Left ventricle myocardium superior (tissue), 1 donor: ENCODE data around the gene SCN2B. TPM values are rescaled to one million over a fixed set of nuclear protein-coding genes. Genes with fewer than 3 reads are reported as not detected.
"Not testable (repeated sequence)": the region's sequence is repeated elsewhere in the genome, so short reads cannot be mapped to it uniquely, and the experiment has no call there.

Experiments
- ATAC-seq: fragments of 200-7000 bp; cut with Tn5 transposase; one replicate; pipeline ENCODE4 v1.9.1; 2020; ENCODE audit warnings: mild to moderate bottlenecking, moderate library complexity
- DNase-seq: peaks from one replicate; pipeline ENCODE4 v3.0.0-alpha.2; 2020
- intact Hi-C: fragments of 100-400 bp; cut with micrococcal nuclease; formaldehyde crosslinking; loops from one replicate; pipeline ENCODE4 v1.11.0; 2022
- total RNA-seq: library from RNA; stranded (reverse); fragmentation: NEBNext Ultra II Directional; extraction: Animal tissue kit (Norgen Biotek cat#: 25700); gene quantifications from one replicate; pipeline ENCODE4 v1.2.1, GENCODE V29; 2021
- donor health status: DM: no; HTN: yes; CAD: no; lungs with severe emphysema.

SCN2B gene
- total RNA-seq, 1 donor from 2014 or later: 19.6 TPM

DNA sequence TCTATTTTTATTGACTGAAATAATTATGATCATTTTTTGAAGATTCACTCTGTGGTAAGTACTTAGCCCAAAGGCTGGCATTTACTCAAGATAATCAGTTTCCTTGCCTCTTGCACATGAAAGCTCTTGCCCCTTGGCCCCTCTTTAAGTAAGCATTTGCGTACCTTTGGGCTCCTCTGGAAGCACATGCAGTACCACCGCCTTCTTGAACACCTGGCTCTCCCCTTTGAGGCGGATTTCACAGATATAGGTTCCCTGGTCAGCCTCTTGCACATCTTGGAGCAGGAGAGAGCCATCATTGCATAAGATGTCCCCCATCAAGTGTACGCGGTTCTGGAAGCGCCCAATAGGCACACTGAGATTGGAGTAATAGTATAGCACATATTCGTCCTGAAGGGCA, 33.9 kb upstream of the SCN2B start:
- ATAC-seq: no peak
- intact Hi-C loops: no loop called here
- DNase-seq: no peak

DNA sequence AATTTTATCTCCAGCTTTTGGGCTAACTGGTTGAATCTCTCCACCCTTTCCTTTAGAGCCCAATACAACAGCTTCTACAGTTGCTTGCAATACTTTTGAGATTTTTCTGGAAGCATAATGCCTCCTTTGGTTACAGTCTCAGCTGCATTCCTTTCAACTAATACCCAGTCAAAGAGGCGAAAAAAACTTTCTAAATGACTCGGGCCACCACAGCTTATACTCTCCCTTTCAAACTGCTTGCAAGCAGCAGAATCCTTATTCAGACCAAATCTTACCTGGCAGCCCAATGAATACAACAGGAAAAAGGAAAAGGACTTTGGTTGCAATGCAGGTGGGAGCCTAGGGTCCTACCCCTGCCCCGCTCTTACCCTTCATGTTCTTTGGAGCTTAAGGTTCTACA, 32.6 kb upstream of the SCN2B start:
- intact Hi-C loops: loop anchor here (10.0 kb wide), 1 partner anchor 136 kb away; the partner anchor contains the start of genes CD3D and CD3G
- ATAC-seq: no peak
- DNase-seq: no peak

DNA sequence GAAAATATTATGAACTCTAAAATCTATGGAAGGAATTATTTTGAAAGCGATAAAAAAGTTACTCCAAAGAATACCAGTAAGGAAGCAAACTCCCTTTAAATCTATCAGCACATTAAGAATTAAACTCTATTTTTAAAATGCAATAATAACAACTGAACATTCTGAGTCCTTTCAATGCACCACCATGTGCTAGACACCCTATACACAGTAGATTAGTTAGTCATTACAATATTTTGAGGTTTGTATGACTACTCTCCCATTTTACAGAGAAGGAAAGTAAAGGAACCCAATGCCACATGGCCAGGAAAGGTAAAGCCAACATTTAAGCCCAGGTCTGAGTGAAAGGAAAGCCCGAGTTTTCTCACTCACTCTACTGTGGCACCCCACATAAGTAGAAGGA, 30.6 kb upstream of the SCN2B start:
- intact Hi-C loops: loop anchor here (10.0 kb wide), 1 partner anchor 138 kb away; the partner anchor contains the start of genes CD3D and CD3G
- no peak for DNase-seq
- no peak for ATAC-seq

DNA sequence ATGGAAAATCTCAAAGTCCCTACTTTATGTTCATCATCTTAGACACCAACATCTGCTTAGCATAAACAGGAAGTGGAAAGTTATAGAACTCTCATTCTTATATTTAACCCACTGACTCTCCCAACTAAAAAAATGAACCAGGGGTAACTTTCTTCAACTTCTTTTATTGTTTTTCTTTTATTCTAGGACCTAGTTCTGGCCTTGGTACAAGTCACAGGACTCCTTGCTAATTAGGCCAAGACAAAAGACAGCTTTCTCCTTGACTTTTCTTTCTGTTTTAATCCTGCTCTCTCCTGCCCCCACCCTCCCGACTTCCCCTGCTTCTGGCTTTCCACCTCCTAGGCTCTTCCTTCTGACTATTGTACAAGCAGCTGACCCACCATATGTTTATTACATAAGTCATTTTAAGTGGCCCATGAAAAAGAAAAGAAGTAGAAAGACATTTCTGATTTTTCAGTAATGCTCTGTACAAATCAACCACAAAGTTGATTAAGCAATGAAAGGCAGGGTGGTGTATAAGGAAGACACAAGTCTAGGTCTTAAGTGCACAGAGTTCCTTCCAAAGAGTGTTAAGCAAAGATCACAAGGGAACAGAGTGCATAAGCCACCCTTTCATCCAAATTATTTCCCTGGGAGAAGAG, 30.1 kb upstream of the SCN2B start:
- intact Hi-C loops: loop anchor here (10.0 kb wide), 1 partner anchor 138 kb away; the partner anchor contains the start of genes CD3D and CD3G
- ATAC-seq (peak; percentile 57), DNase-seq (no peak)

DNA sequence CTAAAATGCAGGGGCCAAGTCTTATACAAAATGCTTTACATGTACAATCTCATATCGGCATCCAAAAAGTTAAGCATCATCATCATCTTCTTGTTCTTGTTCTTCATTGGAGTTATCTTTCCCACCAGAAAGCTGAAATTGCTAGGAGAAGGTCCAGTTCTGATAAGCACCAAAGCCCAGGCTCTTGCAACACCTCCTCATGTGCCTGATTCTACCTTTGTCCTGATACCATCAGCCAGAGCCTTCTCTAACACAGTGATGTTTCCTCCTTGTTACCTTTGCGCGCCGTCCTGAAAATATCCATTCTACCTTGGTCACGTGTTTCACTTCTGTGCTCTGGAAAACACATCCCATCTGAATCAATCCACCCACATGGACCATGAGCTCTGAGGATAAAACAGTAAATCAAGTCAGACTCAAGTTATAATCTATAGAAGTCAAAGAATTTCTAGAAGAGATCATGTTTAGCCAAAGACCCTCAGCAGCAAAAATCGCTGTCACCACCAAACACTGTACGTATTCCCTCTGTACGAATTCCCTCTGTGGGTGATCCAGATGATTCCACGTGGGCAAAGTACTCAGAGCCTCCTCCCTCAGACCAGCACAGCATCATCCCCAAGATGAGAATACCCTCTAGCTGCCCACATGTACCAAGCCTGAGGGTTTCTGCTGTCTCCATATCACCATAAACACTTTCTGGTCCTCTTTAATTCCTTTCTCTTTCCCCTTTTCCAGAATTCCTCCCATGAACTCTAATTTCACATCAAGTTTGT, 29.4 kb upstream of the SCN2B start:
- DNase-seq (no peak), ATAC-seq (no peak)
- intact Hi-C loops: loop anchor here (10.0 kb wide), 1 partner anchor 139 kb away; the partner anchor contains the start of genes CD3D and CD3G

DNA sequence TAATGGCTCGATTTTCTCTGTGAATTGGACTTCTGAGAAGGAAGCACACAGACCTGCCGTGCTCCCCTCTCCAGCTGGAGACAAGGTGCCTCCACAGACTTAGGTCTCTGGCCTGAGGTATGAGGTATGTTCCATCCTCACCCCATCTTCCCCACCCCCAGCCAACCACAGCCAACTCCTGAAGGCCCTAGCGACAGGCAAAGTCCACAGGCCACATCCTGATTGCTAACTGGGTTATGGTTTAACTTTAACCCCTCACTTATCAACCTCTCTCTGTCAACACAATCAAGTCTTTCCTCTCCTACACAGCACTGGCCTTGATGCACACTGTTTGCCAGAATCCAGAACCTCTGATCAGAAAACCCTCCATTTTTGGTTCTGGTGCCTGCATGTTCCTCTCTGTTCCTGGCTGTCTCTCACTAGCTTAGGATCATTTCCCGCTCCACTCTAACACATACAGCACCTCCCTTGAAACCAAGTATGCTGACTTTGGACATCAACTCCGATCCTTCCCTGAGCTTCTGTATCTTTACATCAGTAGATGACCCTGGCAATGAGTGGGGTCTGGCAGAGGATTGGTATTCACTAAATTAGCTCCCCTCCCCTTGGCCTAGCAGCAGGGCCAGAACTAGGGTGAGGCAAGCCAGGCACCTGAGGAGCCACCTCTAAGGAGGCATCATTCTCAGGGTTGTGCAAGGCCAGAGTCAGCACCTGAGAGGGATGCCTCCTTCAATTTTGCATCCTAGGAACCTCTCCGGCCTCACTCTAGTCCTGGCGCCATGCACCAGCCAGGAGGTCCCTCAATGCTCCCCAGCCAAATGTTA, 26.4 kb upstream of the SCN2B start:
- intact Hi-C loops: loop anchor here (10.0 kb wide), 1 partner anchor 142 kb away; the partner anchor contains the start of genes CD3D and CD3G
- ATAC-seq (no peak), DNase-seq (no peak)

DNA sequence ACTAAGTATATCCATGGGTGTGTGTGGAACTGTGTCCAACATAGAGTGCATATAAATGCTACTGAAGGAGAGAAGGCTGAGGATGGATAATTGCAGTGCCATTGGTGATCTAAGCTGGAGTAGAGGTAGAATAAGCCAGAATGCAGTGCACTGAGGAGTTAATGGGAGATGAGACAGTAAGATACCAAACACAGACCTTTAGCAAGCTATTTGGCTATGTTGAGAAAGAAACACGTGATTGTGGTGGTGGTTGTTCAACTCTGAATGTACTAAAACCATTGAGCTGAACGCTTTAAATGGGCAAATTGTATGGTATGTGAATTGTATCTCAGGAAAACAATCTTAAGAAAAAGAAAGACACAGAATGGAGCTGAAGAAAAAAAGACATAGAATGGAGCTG, 25.5 kb upstream of the SCN2B start:
- no peak for ATAC-seq
- intact Hi-C loops: loop anchor here (10.0 kb wide), 1 partner anchor 143 kb away; the partner anchor contains the start of genes CD3D and CD3G
- no peak for DNase-seq

DNA sequence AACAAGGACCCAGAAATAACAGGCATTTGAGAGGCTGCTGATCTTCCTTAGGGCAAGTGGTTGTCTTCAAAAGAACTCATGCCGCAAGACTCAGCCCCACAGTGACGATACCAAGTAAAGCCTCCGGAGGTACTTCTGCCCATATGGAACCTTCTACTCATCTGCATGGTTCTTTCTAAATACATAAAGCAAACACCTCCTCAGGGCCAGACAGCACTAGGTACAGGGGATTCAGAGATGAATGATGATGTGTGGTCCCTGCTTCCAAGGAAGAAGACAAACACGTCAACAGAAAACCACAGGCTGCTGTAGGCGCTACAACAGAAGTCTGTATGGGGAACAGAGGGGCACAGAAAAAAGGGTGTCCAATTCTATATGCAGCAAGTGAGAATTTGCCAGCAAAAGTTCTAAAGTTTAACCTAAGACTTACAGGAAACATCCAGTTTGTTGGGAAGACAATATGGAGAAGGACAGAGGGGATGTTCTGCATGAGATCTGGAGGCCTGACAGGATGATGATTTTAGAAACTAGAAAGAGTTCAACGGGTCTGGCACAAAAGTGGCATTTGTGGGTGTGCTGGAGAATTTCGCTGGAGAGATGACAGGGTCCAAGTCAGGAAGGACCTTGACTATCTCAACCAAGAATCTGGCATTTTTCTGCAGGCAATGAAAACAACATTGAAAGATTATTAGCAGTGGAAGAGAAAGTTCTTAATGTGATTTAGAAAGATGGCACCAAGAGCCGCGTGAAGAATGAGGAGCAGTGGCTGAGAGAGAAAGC, 24.7 kb upstream of the SCN2B start:
- intact Hi-C loops: loop anchor here (10.0 kb wide), 1 partner anchor 144 kb away; the partner anchor contains the start of genes CD3D and CD3G
- ATAC-seq (no peak), DNase-seq (no peak)

DNA sequence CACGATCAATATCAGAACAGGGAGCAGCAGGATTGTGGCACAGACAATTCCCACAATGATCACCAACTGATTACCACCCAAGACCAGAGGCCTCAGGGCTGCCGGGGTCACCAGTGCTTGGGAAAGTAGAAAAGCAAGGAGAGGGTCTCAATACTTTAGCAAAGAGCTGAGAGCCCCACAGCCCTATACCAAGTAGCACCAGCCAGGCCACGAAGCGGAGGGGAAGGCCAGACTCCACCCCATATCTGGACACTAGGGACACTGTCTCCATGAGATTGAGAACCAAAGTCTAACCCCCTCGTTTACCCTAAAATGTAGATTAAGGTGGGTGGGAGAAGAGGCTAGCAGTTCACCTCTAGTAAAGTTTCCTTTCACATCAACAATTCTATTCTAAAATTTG, 24.1 kb upstream of the SCN2B start:
- intact Hi-C loops: loop anchor here (10.0 kb wide), 1 partner anchor 144 kb away; the partner anchor contains the start of genes CD3D and CD3G
- no peak for DNase-seq
- ATAC-seq: no peak

DNA sequence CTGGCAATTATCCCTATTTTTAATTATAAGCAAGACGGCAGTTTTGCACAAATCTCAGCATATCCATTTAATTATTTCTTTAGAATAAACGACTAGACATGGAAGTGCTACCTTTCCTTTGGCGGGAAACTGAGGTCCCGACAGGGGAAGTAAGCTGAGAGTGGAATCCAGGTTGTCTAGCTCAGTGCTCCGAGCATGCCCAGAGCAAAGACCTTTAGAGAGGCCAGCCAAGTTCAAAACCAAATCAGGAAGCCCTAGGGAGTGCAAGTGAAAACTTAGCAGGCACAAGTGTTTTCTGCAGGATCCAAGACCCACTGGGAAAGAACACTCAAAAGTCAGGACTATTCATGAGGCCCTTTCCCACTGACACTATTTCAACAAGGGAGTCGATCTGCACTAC, 22.7 kb upstream of the SCN2B start:
- ATAC-seq (no peak), DNase-seq (no peak)
- intact Hi-C loops: loop anchor here (2.0 kb wide), 1 partner anchor 92 kb away; no protein-coding TSS in a partner anchor

DNA sequence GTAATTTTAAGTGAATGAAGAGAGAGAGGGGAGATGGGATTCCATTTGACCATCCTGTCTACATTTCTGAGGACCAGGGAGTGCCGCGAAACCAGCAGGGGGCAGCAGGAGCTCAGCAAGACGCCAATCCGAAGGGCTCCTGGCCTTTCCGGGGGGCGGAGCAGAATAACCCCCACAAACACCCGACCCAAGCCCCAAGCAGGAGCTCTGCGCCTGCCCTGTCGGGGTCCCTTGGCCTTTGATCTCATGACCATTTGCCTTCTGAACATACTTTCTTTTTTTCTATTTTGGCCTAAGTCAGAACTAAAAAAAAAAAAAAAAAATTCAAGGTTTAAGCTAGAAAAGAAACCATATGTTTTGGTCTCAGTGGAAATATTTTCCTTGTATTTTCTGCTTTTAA, 21.9 kb upstream of the SCN2B start:
- ATAC-seq: peak; percentile 47
- peak; percentile 89 for DNase-seq
- intact Hi-C loops: loop anchor here (2.0 kb wide), 1 partner anchor 92 kb away; no protein-coding TSS in a partner anchor

DNA sequence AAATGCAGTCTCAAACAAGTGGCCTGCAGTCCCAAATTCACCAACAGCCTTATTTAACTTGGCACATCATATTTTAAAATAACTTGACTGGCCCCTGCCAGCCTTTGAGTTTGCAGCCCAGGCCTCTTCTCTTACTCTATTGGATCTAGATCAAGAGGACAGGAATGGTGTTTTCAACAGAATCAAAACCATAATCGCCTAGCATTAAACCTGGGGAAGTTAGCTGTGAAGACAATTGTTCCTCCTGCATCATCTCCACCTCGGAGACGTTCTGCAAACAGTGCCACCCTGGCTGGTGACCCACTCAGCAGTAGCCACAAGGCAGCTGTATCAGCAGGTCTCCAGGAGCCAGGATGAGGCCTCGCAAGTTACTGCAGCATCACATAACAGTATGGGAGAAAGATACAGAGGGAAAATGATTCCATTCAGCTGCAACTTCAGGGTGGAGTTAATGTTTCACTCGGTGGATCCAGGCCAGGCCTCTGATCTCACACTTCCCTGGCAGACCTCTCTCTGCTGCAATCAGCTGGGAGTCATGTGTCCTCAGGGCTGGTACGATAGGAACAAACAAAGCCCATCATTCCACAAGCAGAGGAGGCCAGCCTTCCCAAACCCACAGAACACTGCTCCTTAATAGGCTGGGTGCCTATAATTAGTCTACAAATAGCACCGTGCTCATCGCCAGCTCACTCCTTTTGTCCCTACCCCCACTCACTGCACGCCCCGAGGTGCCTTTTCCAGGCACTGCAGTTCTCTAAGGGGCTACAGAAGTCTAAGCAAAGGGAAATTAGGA, 18.6 kb upstream of the SCN2B start:
- peak; percentile 98 for ATAC-seq
- peak; percentile 86 for DNase-seq
- intact Hi-C loops: no loop called here

DNA sequence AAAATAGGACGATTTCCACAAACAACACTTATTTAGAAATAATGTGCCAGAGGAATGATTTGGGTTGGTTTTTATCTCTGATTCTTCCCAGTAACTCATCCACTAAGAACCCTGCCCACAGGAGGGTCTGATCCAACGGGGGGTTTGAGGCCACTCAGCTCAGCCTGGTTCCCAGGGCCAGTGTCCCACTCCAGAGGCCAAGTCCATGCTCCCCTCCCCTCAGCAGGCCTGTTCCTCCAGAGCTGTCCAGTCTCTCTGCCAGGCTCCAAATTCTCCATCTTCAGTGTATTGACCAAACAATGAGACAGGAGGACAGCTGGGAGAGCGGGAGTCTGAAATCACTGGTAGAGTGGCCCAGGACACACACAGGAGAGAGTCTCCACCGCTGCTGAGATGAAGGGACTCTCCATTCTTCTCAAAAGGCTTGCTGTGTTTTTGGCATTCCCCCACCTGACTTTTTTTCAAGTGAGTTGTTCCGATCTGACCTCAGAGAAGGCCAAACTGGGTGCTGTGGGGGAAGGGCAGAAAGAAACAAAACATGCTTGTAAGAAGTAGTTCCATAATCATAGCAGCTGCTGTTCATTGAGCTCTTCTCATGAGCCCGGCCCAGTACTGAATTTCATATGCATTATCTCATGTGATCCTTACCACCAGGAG, 17.6 kb upstream of the SCN2B start:
- DNase-seq (no peak), ATAC-seq (no peak)
- intact Hi-C loops: no loop called here

DNA sequence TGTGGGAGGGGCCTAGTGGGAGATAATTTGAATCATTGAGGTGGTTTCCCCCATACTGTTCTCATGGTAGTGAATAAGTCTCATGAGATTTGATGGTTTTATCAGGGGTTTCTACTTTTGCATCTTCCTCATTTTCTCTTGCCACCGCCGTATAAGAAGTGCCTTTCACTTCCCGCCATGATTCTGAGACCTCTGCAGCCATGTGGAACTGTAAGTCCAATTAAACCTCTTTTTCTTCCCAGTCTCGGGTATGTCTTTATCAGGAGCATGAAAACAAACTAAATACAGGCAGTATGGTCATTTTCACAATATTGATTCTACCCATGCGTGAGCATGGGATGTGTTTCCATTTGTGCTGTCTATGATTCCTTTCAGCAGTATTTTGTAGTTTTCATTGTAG, 16.4 kb upstream of the SCN2B start:
- intact Hi-C loops, ATAC-seq, DNase-seq: not testable (repeated sequence)

DNA sequence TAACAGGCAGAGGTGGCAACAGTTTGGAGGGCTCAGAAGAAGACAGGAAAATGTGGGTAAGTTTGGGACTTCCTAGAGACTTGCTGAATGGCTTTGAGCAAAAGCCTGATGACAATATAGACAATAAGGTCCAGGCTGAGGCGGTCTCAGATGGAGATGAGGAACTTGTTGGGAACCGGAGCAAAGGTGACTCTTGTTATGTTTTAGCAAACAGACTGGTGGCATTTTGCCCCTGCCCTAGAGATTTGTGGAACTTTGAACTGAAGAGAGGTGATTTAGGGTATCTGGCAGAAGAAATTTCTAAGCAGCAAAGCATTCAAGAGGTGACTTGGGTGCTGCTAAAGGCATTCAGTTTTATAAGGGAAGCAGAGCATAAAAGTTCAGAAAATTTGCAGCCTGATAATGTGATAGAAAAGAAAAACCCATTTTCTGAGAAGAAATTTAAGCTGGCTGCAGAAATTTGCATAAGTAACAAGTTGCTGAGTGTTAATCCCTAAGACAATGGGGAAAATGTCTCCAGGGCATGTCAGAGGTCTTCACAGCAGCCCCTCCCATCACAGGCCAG, 14.6 kb upstream of the SCN2B start:
- intact Hi-C loops, ATAC-seq, DNase-seq: not testable (repeated sequence)

DNA sequence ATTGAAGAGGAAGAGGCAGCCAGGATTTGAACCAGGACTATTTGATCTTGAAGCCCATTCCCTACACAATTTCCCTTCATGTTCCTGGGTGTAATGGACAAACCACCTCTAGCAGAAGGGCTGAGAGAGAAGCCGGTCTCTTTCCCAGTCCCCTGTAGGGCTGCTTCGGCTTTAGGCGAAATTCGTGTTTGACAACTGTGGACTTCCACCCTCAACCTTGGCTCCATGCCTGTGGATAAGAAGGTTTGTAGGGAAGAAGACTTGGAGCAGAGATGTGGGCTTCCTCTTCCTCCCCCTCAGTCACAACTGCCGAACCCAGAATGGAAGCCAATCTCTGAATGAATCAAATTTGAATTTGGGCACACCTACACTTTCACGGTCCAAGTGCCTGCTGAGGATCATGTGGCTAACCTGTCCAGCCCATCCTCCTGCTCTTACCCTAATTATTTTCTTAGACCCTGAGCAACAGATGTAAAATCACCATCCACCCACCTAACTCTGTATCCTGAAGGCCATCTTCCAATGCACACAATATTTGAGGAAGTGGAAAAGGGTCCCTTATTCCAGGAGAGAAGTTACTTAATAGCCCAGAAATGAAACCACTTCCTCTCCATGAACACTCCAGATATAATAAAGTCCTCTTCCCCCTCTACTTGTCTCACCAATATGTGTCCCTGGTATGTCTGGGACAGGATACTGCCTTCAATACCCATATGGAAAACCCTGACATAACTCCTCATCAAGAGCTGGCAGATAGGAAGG, 10.1 kb upstream of the SCN2B start:
- intact Hi-C loops: no loop called here
- DNase-seq (no peak), ATAC-seq (no peak)
